ENCODE measurements around the gene ILDR1. TPM values are rescaled to one million over a fixed set of nuclear protein-coding genes. Genes with fewer than 3 reads are reported as not detected.

The ILDR1 gene
- total and polyA plus RNA-seq, 2 of the 8 experiments (the other 6 are each of a cell fraction or from before 2014, with no cell fraction given), result 1.8 TPM

DNA sequence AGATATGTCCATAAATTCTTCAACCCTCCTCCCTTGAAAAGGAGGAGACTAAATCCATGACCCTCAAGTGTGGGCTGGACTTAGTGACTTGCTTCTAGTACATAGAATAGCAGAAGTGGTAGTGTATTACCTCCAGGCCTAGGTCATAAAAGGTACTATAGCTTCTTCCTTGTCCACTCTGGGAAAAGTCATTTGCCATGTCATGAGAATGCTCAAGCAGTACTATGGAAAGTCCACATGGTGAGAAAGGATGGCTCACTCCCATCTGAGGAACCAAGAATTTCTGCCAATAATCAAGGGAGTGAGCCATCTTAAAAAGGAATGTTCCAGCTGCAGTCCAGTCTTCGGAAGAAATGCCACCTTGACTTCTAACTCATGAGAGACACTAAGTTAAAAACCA is 10.5 kb upstream of the ILDR1 start:
- Histone ChIP-seq H3K79me1 (ENCODE audit: low read depth, low read length) (no peaks in the 10 kb centered on the region), H3K4me1 (replicated peaks in 1 of 4; ENCODE audit: control insufficient read depth in 3 of 4, insufficient read depth in 4 of 4, low read length in 3 of 4) (no peaks in the 10 kb centered on the region), H3K27me3 (replicated peaks in 1 of 4; ENCODE audit: control insufficient read depth in 3 of 4, extremely low read depth in 1 of 4, insufficient read depth in 3 of 4, low read length in 3 of 4) (no peaks in the 10 kb centered on the region), H2BK120ac (replicated peaks; ENCODE audit: low read depth, low read length) (no peak overlapping the region), H4K8ac (ENCODE audit: extremely low read depth, insufficient read depth, low read length) (no peak overlapping the region), H3K4me3 (ENCODE audit: extremely low read depth in 1 of 4, insufficient read depth in 2 of 4, low read depth in 3 of 4, low read length in 4 of 4) (no peak overlapping the region), H2BK15ac (ENCODE audit: low read length) (no peak overlapping the region), H4K91ac (replicated peaks; ENCODE audit: insufficient read length, low read length) (no peak overlapping the region), H3K18ac (ENCODE audit: extremely low read depth, low read length) (no peak overlapping the region), H2BK5ac (ENCODE audit: low read depth, low read length) (no peak overlapping the region), H4K20me1 (replicated peaks in 1 of 2; ENCODE audit: control insufficient read depth in 1 of 2, insufficient read depth in 2 of 2, low read length in 2 of 2) (no peaks in the 10 kb centered on the region), H3K79me2 (ENCODE audit: control insufficient read depth in 1 of 2, insufficient read depth in 2 of 2, low read length in 2 of 2) (no peaks in the 10 kb centered on the region), H3K9me3 (ENCODE audit: insufficient read depth in 2 of 2, low read depth in 1 of 2, low read length in 1 of 2) (peaks cover 10 to 17% of the 10 kb centered on the region in 2 experiments), H2AFZ (ENCODE audit: low read length) (no peak overlapping the region), H2AK5ac (ENCODE audit: low read depth, low read length) (no peak overlapping the region), H3K23ac (ENCODE audit: insufficient read length) (no peak overlapping the region), H3K27ac (ENCODE audit: low read depth, low read length) (no peak overlapping the region), H4K5ac (ENCODE audit: insufficient read length, low read depth, low read length) (no peak overlapping the region), H3K4ac (replicated peaks; ENCODE audit: insufficient read length, low read depth, low read length) (no peak overlapping the region), H3K56ac (replicated peaks; ENCODE audit: insufficient read length, low read depth, low read length) (no peak overlapping the region), H2BK20ac (ENCODE audit: low read length) (no peak overlapping the region), H3K9ac (replicated peaks in 1 of 4; ENCODE audit: extremely low read depth in 1 of 4, low read depth in 3 of 4, low read length in 3 of 4) (no peak overlapping the region), H3K4me2 (ENCODE audit: insufficient read depth in 1 of 2, low read depth in 2 of 2, low read length in 2 of 2) (no peak overlapping the region), H2BK12ac (ENCODE audit: low read depth, low read length) (no peak overlapping the region), H3K14ac (ENCODE audit: insufficient read length) (no peak overlapping the region), H3K36me3 (ENCODE audit: control insufficient read depth in 2 of 4, insufficient read depth in 4 of 4, low read length in 3 of 4) (no peaks in the 10 kb centered on the region), H3K23me2 (ENCODE audit: low read depth, low read length) (no peaks in the 10 kb centered on the region)
- FAIRE-seq (no peak), DNase-seq (ENCODE audit: low read depth in 1 of 2, low spot score in 2 of 2) (no peak)
- 89% methylated on average over 1 of the region's 1 CpG; no CpG with 5 or more reads in 1 of the 2 experiments for WGBS, 2 experiments (ENCODE audit: extremely low coverage in 1 of 2, insufficient coverage in 1 of 2, insufficient read length in 1 of 2, insufficient replicate concordance in 2 of 2, low coverage in 1 of 2, low lambda C conversion rate in 2 of 2, missing lambda C conversion rate in 1 of 2)
- CTCF ChIA-PET (ENCODE audit: partially characterized antibody), result no interaction called here
- POLR2A ChIA-PET (ENCODE audit: partially characterized antibody), result no interaction called here
- TF ChIP-seq ASH2L (IDR thresholded peaks at IDR 0.05; ENCODE audit: low read length) (no peak), TEAD4 (IDR thresholded peaks at IDR 0.05; ENCODE audit: low read depth, low read length) (no peak), ZNF274 (IDR thresholded peaks at IDR 0.05; ENCODE audit: borderline replicate concordance, extremely low read depth, low read length) (no peak), RNF2 (IDR thresholded peaks at IDR 0.05; ENCODE audit: borderline replicate concordance, low read depth, low read length, missing control alignments, poor library complexity, severe bottlenecking) (no peak), EGR1 (IDR thresholded peaks at IDR 0.05; ENCODE audit: borderline replicate concordance, low read depth, low read length) (no peak), SIRT6 (IDR thresholded peaks at IDR 0.05; ENCODE audit: low read length) (no peak), SAP30 (IDR thresholded peaks at IDR 0.05; ENCODE audit: insufficient read depth, insufficient replicate concordance, low read length) (no peak), TAF7 (optimal IDR thresholded peaks at IDR 0.05; ENCODE audit: borderline replicate concordance, low read depth, low read length) (no peak), BACH1 (IDR thresholded peaks at IDR 0.05; ENCODE audit: low read length) (no peak), CBX8 (IDR thresholded peaks at IDR 0.05; ENCODE audit: borderline replicate concordance, low read depth, low read length) (no peak), BRCA1 (IDR thresholded peaks at IDR 0.05; ENCODE audit: low read depth, low read length) (no peak), SP1 (IDR thresholded peaks at IDR 0.05; ENCODE audit: low read depth, low read length) (no peak)

Data from H1 (cell line).